Neural cell (in vitro differentiated cells): ENCODE results near the gene OR6C6. TPM values are rescaled to one million over a fixed set of nuclear protein-coding genes. Genes with fewer than 3 reads are reported as not detected.

Experiments
- H2AFZ ChIP-seq: fragments of 200-600, 300-800 bp; sonication (generic), shearing (Covaris generic); 2 replicates; pipeline ENCODE4 v1.6.0; 2014; ENCODE audit warnings: low read depth, mild to moderate bottlenecking, antibody characterized with exemption, low read length, moderate library complexity
- H3F3A ChIP-seq: fragments of 200-600 bp; shearing (Covaris generic); 2 replicates; pipeline ENCODE4 v1.6.1; 2016; ENCODE audit warnings: mild to moderate bottlenecking, moderate library complexity, mixed read lengths, antibody characterized with exemption, low read length; ENCODE audit not compliant: insufficient read depth, poor library complexity, severe bottlenecking
- H3K27ac ChIP-seq: fragments of 200-600, 300-800 bp; sonication (generic), shearing (Covaris generic); 2 replicates; pipeline ENCODE4 v1.5.1; 2014; ENCODE audit warnings: mild to moderate bottlenecking, low read length, moderate library complexity
- H3K27me3 ChIP-seq: fragments of 300-800, 200-600 bp; sonication (generic), shearing (Covaris generic); 2 replicates; pipeline ENCODE4 v1.6.0; 2014; ENCODE audit warnings: mild to moderate bottlenecking, low read depth, low read length, moderate library complexity; ENCODE audit not compliant: insufficient read depth
- H3K36me3 ChIP-seq: fragments of 300-800, 200-600 bp; sonication (generic), shearing (Covaris generic); 2 replicates; pipeline ENCODE4 v1.5.1; 2014; ENCODE audit warnings: mild to moderate bottlenecking, antibody characterized with exemption, low read length, moderate library complexity; ENCODE audit not compliant: insufficient read depth
- H3K4me2 ChIP-seq: fragments of 300-800, 200-600 bp; sonication (generic), shearing (Covaris generic); 2 replicates; pipeline ENCODE4 v1.6.0; 2014; ENCODE audit warnings: mild to moderate bottlenecking, low read length
- H3K4me3 ChIP-seq: fragments of 300-800, 200-600 bp; sonication (generic), shearing (Covaris generic); 2 replicates; pipeline ENCODE4 v1.5.1; 2014; ENCODE audit warnings: mild to moderate bottlenecking, low read length, moderate library complexity
- H3K79me2 ChIP-seq: fragments of 200-600 bp; shearing (Covaris generic); replicated peaks from 2 replicates; pipeline ENCODE4 v1.6.0; 2014; ENCODE audit warnings: mild to moderate bottlenecking, low read length, moderate library complexity; ENCODE audit not compliant: insufficient read depth
- H3K9ac ChIP-seq: fragments of 300-800, 200-600 bp; sonication (generic), shearing (Covaris generic); 2 replicates; pipeline ENCODE4 v1.6.1; 2016; ENCODE audit warnings: mild to moderate bottlenecking, low read length, mixed read lengths
- H3K9me2 ChIP-seq: fragments of 200-600 bp; shearing (Covaris generic); 2 replicates; pipeline ENCODE4 v1.6.1; 2016; ENCODE audit warnings: mild to moderate bottlenecking, low read length, mixed read lengths; ENCODE audit not compliant: insufficient read depth
- H3K9me3 ChIP-seq: fragments of 200-600, 300-800 bp; sonication (generic), shearing (Covaris generic); 2 replicates; pipeline ENCODE4 v1.6.1; 2016; ENCODE audit warnings: mild to moderate bottlenecking, mixed run types, low read length, moderate library complexity, mixed read lengths
- H4K20me1 ChIP-seq: fragments of 200-600 bp; shearing (Covaris generic); 2 replicates; pipeline ENCODE4 v1.6.1; 2016; ENCODE audit warnings: mild to moderate bottlenecking, mixed run types; ENCODE audit not compliant: insufficient read depth
- EP300 ChIP-seq: fragments of 450-650 bp; conservative IDR thresholded peaks from 2 replicates; pipeline ENCODE4 v1.6.1; 2014; ENCODE audit warnings: antibody characterized with exemption, mild to moderate bottlenecking, moderate library complexity; ENCODE audit not compliant: poor library complexity, severe bottlenecking
- EZH2 ChIP-seq: fragments of 200-600, 300-800 bp; shearing (Covaris generic), sonication (generic); IDR thresholded peaks from 2 replicates; pipeline ENCODE4 v1.6.1; 2014; ENCODE audit warnings: antibody characterized with exemption, low read length, borderline replicate concordance, mild to moderate bottlenecking; ENCODE audit not compliant: insufficient read depth, poor library complexity, severe bottlenecking
- MXI1 ChIP-seq: fragments of 450-650 bp; conservative IDR thresholded peaks from 2 replicates; pipeline ENCODE4 v1.6.1; 2014; ENCODE audit warnings: antibody characterized with exemption, mild to moderate bottlenecking; ENCODE audit not compliant: poor library complexity, severe bottlenecking
- POLR2AphosphoS5 ChIP-seq: IDR thresholded peaks from 2 replicates; pipeline ENCODE4 v1.6.1; 2012
- RAD21 ChIP-seq: fragments of 450-650 bp; conservative IDR thresholded peaks from 2 replicates; pipeline ENCODE4 v1.6.1; 2014; ENCODE audit warnings: antibody characterized with exemption, mild to moderate bottlenecking, moderate library complexity
- SMC3 ChIP-seq: fragments of 450-650 bp; conservative IDR thresholded peaks from 2 replicates; pipeline ENCODE4 v1.6.1; 2014; ENCODE audit warnings: antibody characterized with exemption, mild to moderate bottlenecking, moderate library complexity; ENCODE audit not compliant: poor library complexity
- TAF1 ChIP-seq: IDR thresholded peaks from 2 replicates; pipeline ENCODE4 v1.6.1; 2012; ENCODE audit warnings: low read depth
- polyA minus RNA-seq: library from RNA; depleted of rRNA, polyadenylated mRNA; stranded (reverse); fragments of >200 nt; gene quantifications from 2 replicates; pipeline ENCODE4 v1.2.3, GENCODE V29; 2014
- polyA plus RNA-seq: library from polyadenylated mRNA; depleted of rRNA; stranded (reverse); fragments of >200 nt; gene quantifications from 2 replicates; pipeline ENCODE4 v1.2.3, GENCODE V29; 2014
- TF ChIP-seq, protein P1 (sequence below): IDR thresholded peaks from 2 replicates; pipeline ENCODE4 v1.6.1; 2012; ENCODE audit warnings: borderline replicate concordance
- TF ChIP-seq, protein P2 (sequence below): fragments of 450-650 bp; IDR thresholded peaks from 2 replicates; pipeline ENCODE4 v1.5.1; 2014; ENCODE audit warnings: antibody characterized with exemption, mild to moderate bottlenecking, moderate library complexity; ENCODE audit not compliant: poor library complexity, severe bottlenecking

OR6C6 gene
- not detected in 2 replicates for polyA plus RNA-seq
- polyA minus RNA-seq: not detected in 2 replicates

DNA sequence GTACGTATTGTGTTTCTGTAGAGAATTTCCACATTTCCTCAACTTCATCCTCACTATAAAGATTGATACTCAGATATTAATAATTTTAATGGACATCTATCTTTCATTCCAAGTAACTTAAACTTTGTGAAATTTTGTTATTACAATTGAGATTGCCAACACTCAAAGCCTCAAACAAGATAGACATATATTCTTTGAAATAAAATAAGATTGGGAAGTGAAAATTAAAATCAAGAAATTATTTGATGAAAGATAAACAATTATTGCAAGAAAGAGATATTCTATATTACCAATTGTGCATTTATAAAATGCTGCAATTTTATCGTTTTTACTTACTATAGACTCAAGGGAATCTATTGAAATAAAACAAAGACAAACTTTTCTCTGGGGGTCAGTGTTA is at the start of gene OR6C6:
Gene OR6C6 (minus strand): TSS at position 101 of the 400 bp plus-strand sequence. CDS start 1,337 bp downstream, outside the sequence.
- no peaks in the 10 kb centered on the region for H4K20me1 ChIP-seq
- no peaks in the 10 kb centered on the region for H3K27me3 ChIP-seq
- H3K9me2 ChIP-seq: no peaks in the 10 kb centered on the region
- no peaks in the 10 kb centered on the region for H3K79me2 ChIP-seq
- H3K27ac ChIP-seq: no peak within 1 kb of the TSS
- no peak within 1 kb of the TSS for H3K4me2 ChIP-seq
- TF ChIP-seq POLR2AphosphoS5: no peak
- TF ChIP-seq EZH2: no peak
- no peaks in the 10 kb centered on the region for H3K36me3 ChIP-seq
- H3K9ac ChIP-seq: no peak within 1 kb of the TSS
- no peak within 1 kb of the TSS for H3K4me3 ChIP-seq
- no peaks in the 10 kb centered on the region for H3K9me3 ChIP-seq
- H2AFZ ChIP-seq: no peak within 1 kb of the TSS
- no peaks in the 10 kb centered on the region for H3F3A ChIP-seq

DNA sequence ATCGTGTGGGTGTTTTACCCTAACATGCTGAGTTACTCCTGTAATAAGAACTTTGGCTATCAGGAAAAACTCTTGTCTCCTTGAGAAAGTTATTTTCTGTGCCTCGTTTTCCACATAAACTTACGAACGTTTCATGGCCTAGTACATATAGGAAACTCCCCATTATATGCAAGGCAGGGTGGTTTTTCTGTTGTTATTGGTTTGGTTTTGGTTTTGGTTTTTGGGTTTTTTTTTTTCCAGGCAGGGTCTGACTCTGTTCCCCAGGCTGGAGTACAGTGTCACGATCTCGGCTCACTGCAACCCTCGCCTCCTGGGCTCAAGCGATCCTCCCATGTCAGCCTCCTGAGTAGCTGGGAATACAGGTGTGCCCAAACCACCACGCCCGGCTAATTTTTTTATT is 39.6 kb upstream of the OR6C6 start:
- H3K36me3 ChIP-seq: no peaks in the 10 kb centered on the region
- no peak overlapping the region for H3K27ac ChIP-seq
- no peaks in the 10 kb centered on the region for H3K27me3 ChIP-seq
- H3K4me2 ChIP-seq: no peak overlapping the region
- no peak overlapping the region for H3K9ac ChIP-seq
- no peaks in the 10 kb centered on the region for H3K79me2 ChIP-seq
- H3K4me3 ChIP-seq: no peak overlapping the region
- H3K9me3 ChIP-seq: no peaks in the 10 kb centered on the region
- peaks cover 6% of the 10 kb centered on the region for H3F3A ChIP-seq
- H3K9me2 ChIP-seq: no peaks in the 10 kb centered on the region
- TF ChIP-seq MXI1 (no peak), SMC3 (no peak), EP300 (no peak), POLR2AphosphoS5 (no peak), EZH2 (no peak), RAD21 (no peak), TAF1 (no peak)
- TF ChIP-seq, protein P1, sequence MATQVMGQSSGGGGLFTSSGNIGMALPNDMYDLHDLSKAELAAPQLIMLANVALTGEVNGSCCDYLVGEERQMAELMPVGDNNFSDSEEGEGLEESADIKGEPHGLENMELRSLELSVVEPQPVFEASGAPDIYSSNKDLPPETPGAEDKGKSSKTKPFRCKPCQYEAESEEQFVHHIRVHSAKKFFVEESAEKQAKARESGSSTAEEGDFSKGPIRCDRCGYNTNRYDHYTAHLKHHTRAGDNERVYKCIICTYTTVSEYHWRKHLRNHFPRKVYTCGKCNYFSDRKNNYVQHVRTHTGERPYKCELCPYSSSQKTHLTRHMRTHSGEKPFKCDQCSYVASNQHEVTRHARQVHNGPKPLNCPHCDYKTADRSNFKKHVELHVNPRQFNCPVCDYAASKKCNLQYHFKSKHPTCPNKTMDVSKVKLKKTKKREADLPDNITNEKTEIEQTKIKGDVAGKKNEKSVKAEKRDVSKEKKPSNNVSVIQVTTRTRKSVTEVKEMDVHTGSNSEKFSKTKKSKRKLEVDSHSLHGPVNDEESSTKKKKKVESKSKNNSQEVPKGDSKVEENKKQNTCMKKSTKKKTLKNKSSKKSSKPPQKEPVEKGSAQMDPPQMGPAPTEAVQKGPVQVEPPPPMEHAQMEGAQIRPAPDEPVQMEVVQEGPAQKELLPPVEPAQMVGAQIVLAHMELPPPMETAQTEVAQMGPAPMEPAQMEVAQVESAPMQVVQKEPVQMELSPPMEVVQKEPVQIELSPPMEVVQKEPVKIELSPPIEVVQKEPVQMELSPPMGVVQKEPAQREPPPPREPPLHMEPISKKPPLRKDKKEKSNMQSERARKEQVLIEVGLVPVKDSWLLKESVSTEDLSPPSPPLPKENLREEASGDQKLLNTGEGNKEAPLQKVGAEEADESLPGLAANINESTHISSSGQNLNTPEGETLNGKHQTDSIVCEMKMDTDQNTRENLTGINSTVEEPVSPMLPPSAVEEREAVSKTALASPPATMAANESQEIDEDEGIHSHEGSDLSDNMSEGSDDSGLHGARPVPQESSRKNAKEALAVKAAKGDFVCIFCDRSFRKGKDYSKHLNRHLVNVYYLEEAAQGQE: no peak
- TF ChIP-seq, protein P2, sequence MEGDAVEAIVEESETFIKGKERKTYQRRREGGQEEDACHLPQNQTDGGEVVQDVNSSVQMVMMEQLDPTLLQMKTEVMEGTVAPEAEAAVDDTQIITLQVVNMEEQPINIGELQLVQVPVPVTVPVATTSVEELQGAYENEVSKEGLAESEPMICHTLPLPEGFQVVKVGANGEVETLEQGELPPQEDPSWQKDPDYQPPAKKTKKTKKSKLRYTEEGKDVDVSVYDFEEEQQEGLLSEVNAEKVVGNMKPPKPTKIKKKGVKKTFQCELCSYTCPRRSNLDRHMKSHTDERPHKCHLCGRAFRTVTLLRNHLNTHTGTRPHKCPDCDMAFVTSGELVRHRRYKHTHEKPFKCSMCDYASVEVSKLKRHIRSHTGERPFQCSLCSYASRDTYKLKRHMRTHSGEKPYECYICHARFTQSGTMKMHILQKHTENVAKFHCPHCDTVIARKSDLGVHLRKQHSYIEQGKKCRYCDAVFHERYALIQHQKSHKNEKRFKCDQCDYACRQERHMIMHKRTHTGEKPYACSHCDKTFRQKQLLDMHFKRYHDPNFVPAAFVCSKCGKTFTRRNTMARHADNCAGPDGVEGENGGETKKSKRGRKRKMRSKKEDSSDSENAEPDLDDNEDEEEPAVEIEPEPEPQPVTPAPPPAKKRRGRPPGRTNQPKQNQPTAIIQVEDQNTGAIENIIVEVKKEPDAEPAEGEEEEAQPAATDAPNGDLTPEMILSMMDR: no peak
- H2AFZ ChIP-seq: no peak overlapping the region
- H4K20me1 ChIP-seq: no peaks in the 10 kb centered on the region

DNA sequence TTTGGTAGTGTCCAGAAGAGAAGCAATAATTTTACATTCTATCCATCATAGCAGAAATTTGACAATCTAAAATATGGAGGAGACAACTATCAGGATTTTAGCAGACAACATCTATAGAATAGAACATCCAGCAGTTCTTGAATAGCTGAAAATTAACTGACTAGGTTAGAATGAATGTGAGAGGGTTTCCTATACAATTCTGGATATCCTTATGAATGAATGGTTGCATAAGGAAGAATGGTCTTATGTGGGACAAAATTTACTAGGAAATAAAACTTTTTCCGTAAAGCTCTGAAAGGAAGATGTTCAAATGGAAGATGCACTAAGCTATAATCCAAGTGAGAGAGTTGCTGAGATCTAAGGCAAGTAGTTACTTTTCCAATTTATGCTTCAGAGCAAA is 34.1 kb upstream of the OR6C6 start, which contains the start of gene OR6C3:
Gene OR6C3 (plus strand): TSS at position 301 of the 400 bp plus-strand sequence. CDS start 955 bp downstream, outside the sequence.
- Histone ChIP-seq H2AFZ (no peak within 1 kb of the TSS), H4K20me1 (no peaks in the 10 kb centered on the region)
- no peak for TF ChIP-seq EZH2
- no peak for TF ChIP-seq TAF1
- TF ChIP-seq, protein P1: no peak
- TF ChIP-seq SMC3: no peak
- TF ChIP-seq POLR2AphosphoS5: no peak
- TF ChIP-seq, protein P2: no peak
- TF ChIP-seq RAD21: no peak
- TF ChIP-seq EP300: no peak
- no peak for TF ChIP-seq MXI1

More for the DNA sequence above, 34.1 kb upstream of the OR6C6 start, which contains the start of gene OR6C3:
- peak within 1 kb of the TSS; percentile 49 for H3K27ac ChIP-seq
- H3K4me3 ChIP-seq: no peak within 1 kb of the TSS
- no peaks in the 10 kb centered on the region for H3K79me2 ChIP-seq
- no peaks in the 10 kb centered on the region for H3K9me3 ChIP-seq
- H3K27me3 ChIP-seq: no peaks in the 10 kb centered on the region
- H3K9ac ChIP-seq: no peak within 1 kb of the TSS
- H3K36me3 ChIP-seq: no peaks in the 10 kb centered on the region
- no peak within 1 kb of the TSS for H3K4me2 ChIP-seq
- H3K9me2 ChIP-seq: no peaks in the 10 kb centered on the region
- peaks cover 6% of the 10 kb centered on the region for H3F3A ChIP-seq
